Measurements from ENCODE around the gene FFAR1. TPM values are rescaled to one million over a fixed set of nuclear protein-coding genes. Genes with fewer than 3 reads are reported as not detected.

FFAR1 gene
- total and polyA plus RNA-seq, 2 of the 8 experiments (the other 6 are each of a cell fraction or from before 2014, with no cell fraction given): not detected

GRCh38 chr19:35379992-35380391 is 32.3 kb downstream of the FFAR1 start:
- no peak overlapping the region for H2BK120ac ChIP-seq (replicated peaks; ENCODE audit: low read depth, low read length)
- TF ChIP-seq SAP30 (IDR thresholded peaks at IDR 0.05; ENCODE audit: insufficient read depth, insufficient replicate concordance, low read length) (no peak), KDM5A (IDR thresholded peaks at IDR 0.05; ENCODE audit: low read length) (no peak), RBBP5 (IDR thresholded peaks at IDR 0.05; ENCODE audit: borderline replicate concordance, low read depth, low read length) (no peak), E2F6 (IDR thresholded peaks at IDR 0.05) (no peak), RXRA (IDR thresholded peaks at IDR 0.05; ENCODE audit: insufficient read depth, low read depth, low read length) (no peak), SRF (IDR thresholded peaks at IDR 0.05; ENCODE audit: low read depth, low read length) (no peak), EZH2 (IDR thresholded peaks at IDR 0.05; ENCODE audit: low read depth, low read length, severe bottlenecking) (no peak), MAFK (IDR thresholded peaks at IDR 0.05; ENCODE audit: low read depth, low read length) (no peak), EGR1 (IDR thresholded peaks at IDR 0.05; ENCODE audit: borderline replicate concordance, low read depth, low read length) (no peak)

More at GRCh38 chr19:35379992-35380391, 32.3 kb downstream of the FFAR1 start:
- H3K36me3 ChIP-seq (ENCODE audit: control insufficient read depth in 2 of 4, insufficient read depth in 4 of 4, low read length in 3 of 4): no peaks in the 10 kb centered on the region
- H3K56ac ChIP-seq (replicated peaks; ENCODE audit: insufficient read length, low read depth, low read length): no peak overlapping the region
- H3K4me3 ChIP-seq (ENCODE audit: extremely low read depth in 1 of 4, insufficient read depth in 2 of 4, low read depth in 3 of 4, low read length in 4 of 4): no peak overlapping the region
- no peak overlapping the region for H3K4me2 ChIP-seq (ENCODE audit: insufficient read depth in 1 of 2, low read depth in 2 of 2, low read length in 2 of 2)
- H3K14ac ChIP-seq (ENCODE audit: insufficient read length): no peak overlapping the region
- no peak overlapping the region for H4K91ac ChIP-seq (replicated peaks; ENCODE audit: insufficient read length, low read length)
- no peak overlapping the region for H2BK5ac ChIP-seq (ENCODE audit: low read depth, low read length)
- 75% methylated on average over 1 of the region's 1 CpG; no CpG with 5 or more reads in 1 of the 2 experiments for WGBS, 2 experiments (ENCODE audit: extremely low coverage in 1 of 2, insufficient coverage in 1 of 2, insufficient read length in 1 of 2, insufficient replicate concordance in 2 of 2, low coverage in 1 of 2, low lambda C conversion rate in 2 of 2, missing lambda C conversion rate in 1 of 2)
- no peaks in the 10 kb centered on the region for H3K23me2 ChIP-seq (ENCODE audit: low read depth, low read length)
- no peak overlapping the region for H4K5ac ChIP-seq (ENCODE audit: insufficient read length, low read depth, low read length)
- H2AFZ ChIP-seq (ENCODE audit: low read length): no peak overlapping the region
- H3K18ac ChIP-seq (ENCODE audit: extremely low read depth, low read length): no peak overlapping the region
- CTCF ChIA-PET (ENCODE audit: partially characterized antibody): interaction anchor here (1.8 kb wide), 1 partner anchor 27 kb away, joined by 5 read pairs; no protein-coding TSS in a partner anchor
- no peak overlapping the region for H3K9ac ChIP-seq (replicated peaks in 1 of 4; ENCODE audit: extremely low read depth in 1 of 4, low read depth in 3 of 4, low read length in 3 of 4)
- no peak for FAIRE-seq
- H4K20me1 ChIP-seq (replicated peaks in 1 of 2; ENCODE audit: control insufficient read depth in 1 of 2, insufficient read depth in 2 of 2, low read length in 2 of 2): no peaks in the 10 kb centered on the region
- POLR2A ChIA-PET (ENCODE audit: partially characterized antibody): no interaction called here
- no peak overlapping the region for H2AK5ac ChIP-seq (ENCODE audit: low read depth, low read length)
- H3K4ac ChIP-seq (replicated peaks; ENCODE audit: insufficient read length, low read depth, low read length): no peak overlapping the region
- H3K79me1 ChIP-seq (ENCODE audit: low read depth, low read length): no peaks in the 10 kb centered on the region
- H2BK15ac ChIP-seq (ENCODE audit: low read length): no peak overlapping the region
- no peaks in the 10 kb centered on the region for H3K4me1 ChIP-seq (replicated peaks in 1 of 4; ENCODE audit: control insufficient read depth in 3 of 4, insufficient read depth in 4 of 4, low read length in 3 of 4)
- H3K79me2 ChIP-seq (ENCODE audit: control insufficient read depth in 1 of 2, insufficient read depth in 2 of 2, low read length in 2 of 2): no peaks in the 10 kb centered on the region
- H3K27me3 ChIP-seq (replicated peaks in 1 of 4; ENCODE audit: control insufficient read depth in 3 of 4, extremely low read depth in 1 of 4, insufficient read depth in 3 of 4, low read length in 3 of 4): no peaks in the 10 kb centered on the region; a peak in 2 of 7 replicates
- H4K8ac ChIP-seq (ENCODE audit: extremely low read depth, insufficient read depth, low read length): no peak overlapping the region
- H2BK12ac ChIP-seq (ENCODE audit: low read depth, low read length): no peak overlapping the region
- no peak overlapping the region for H3K23ac ChIP-seq (ENCODE audit: insufficient read length)
- DNase-seq (ENCODE audit: low read depth in 1 of 2, low spot score in 2 of 2): no peak
- peaks cover 18 to 19% of the 10 kb centered on the region in 2 experiments; a peak in 3 of 4 replicates for H3K9me3 ChIP-seq (ENCODE audit: insufficient read depth in 2 of 2, low read depth in 1 of 2, low read length in 1 of 2)
- no peak overlapping the region for H3K27ac ChIP-seq (ENCODE audit: low read depth, low read length)
- H2BK20ac ChIP-seq (ENCODE audit: low read length): no peak overlapping the region
